Activated CD4-positive, alpha-beta T cell treated with anti-CD3 and anti-CD28 coated beads for 36 hours (primary cell): ENCODE measurements around the gene MBNL2. TPM values are rescaled to one million over a fixed set of nuclear protein-coding genes. Genes with fewer than 3 reads are reported as not detected.

Experiments
- ATAC-seq: fragments of 200-7000 bp; cut with Tn5 transposase; one replicate; pipeline ENCODE4 v1.10.0; 2021; ENCODE audit warnings: mild to moderate bottlenecking, moderate library complexity
- CTCF ChIA-PET: fragments of 350-600 bp; sonication (Branson Sonifier 250); formaldehyde crosslinking; loops from one replicate; lab custom pipeline; 2021; ENCODE audit warnings: antibody characterized with exemption; lab: Charles Lee
- POLR2A ChIA-PET: fragments of 350-600 bp; sonication (Branson Sonifier 250); formaldehyde crosslinking; loops from one replicate; lab custom pipeline; 2021; ENCODE audit warnings: antibody characterized with exemption, inconsistent platforms; lab: Charles Lee
- DNase-seq: peaks from one replicate; pipeline ENCODE4 v3.0.0-alpha.2; 2020
- H3K27ac Mint-ChIP-seq: one replicate; pipeline ENCODE4 v1.8.0; 2021; ENCODE audit warnings: mixed read lengths
- H3K27me3 Mint-ChIP-seq: one replicate; pipeline ENCODE4 v1.8.0; 2021; ENCODE audit warnings: mixed read lengths
- H3K36me3 Mint-ChIP-seq: one replicate; pipeline ENCODE4 v1.8.0; 2021; ENCODE audit warnings: low read depth, mixed read lengths
- H3K4me1 Mint-ChIP-seq: one replicate; pipeline ENCODE4 v1.8.0; 2021; ENCODE audit warnings: mixed read lengths
- H3K4me3 Mint-ChIP-seq: one replicate; pipeline ENCODE4 v1.8.0; 2021; ENCODE audit warnings: mild to moderate bottlenecking, moderate library complexity, mixed read lengths
- H3K9me3 Mint-ChIP-seq: one replicate; pipeline ENCODE4 v1.8.0; 2021; ENCODE audit warnings: low read depth, mixed read lengths
- intact Hi-C, 2 experiments: fragments of 100-400 bp; cut with DNase I in 1 of 2; cut with micrococcal nuclease in 1 of 2; formaldehyde crosslinking; loops; one replicate each; pipeline versions ENCODE4 v1.14.2 to v1.15.1; 2022 to 2024; cut with DNase I, micrococcal nuclease
- total RNA-seq, 2 experiments: library from RNA; stranded (reverse); gene quantifications; one replicate each; pipeline ENCODE4 v1.2.3, GENCODE V29; 2021

The MBNL2 gene
- total RNA-seq, 2 experiments from 2014 or later, result 16.7 to 24.5 TPM

- intact Hi-C loops, result no loop called here
- H3K9me3 Mint-ChIP-seq, result no peaks in the 10 kb centered on the region
Observed at GRCh38 chr13:97387485-97387839, 165.3 kb downstream of the MBNL2 start.

GRCh38 chr13:97387890-97388289, 165.8 kb downstream of the MBNL2 start:
- H3K27ac Mint-ChIP-seq, result no peak overlapping the region
- POLR2A ChIA-PET, result no interaction called here
- intact Hi-C loops, result no loop called here
- H3K27me3 Mint-ChIP-seq, result no peaks in the 10 kb centered on the region
- no peak overlapping the region for H3K4me3 Mint-ChIP-seq
- ATAC-seq (no peak), DNase-seq (no peak)
- H3K9me3 Mint-ChIP-seq, result no peaks in the 10 kb centered on the region
- H3K4me1 Mint-ChIP-seq, result peaks cover 17% of the 10 kb centered on the region
- H3K36me3 Mint-ChIP-seq, result peaks cover 3% of the 10 kb centered on the region
- CTCF ChIA-PET, result interaction anchor here (0.7 kb wide), 1 partner anchor 938 kb away, joined by 3 read pairs; no protein-coding TSS in a partner anchor

More at GRCh38 chr13:97387485-97387839, 165.3 kb downstream of the MBNL2 start:
- H3K4me3 Mint-ChIP-seq, result no peak overlapping the region
- no peak for DNase-seq
- H3K27ac Mint-ChIP-seq, result no peak overlapping the region
- no peak for ATAC-seq
- POLR2A ChIA-PET, result no interaction called here
- H3K4me1 Mint-ChIP-seq, result peaks cover 17% of the 10 kb centered on the region
- CTCF ChIA-PET, result interaction anchor here (0.7 kb wide), 1 partner anchor 938 kb away, joined by 3 read pairs; no protein-coding TSS in a partner anchor
- no peaks in the 10 kb centered on the region for H3K27me3 Mint-ChIP-seq
- peaks cover 6% of the 10 kb centered on the region for H3K36me3 Mint-ChIP-seq

- ChIA-PET POLR2A (no interaction called here), CTCF (no interaction called here)
- Mint-ChIP-seq H3K4me3 (no peak overlapping the region), H3K27ac (no peak overlapping the region), H3K4me1 (peaks cover 17% of the 10 kb centered on the region), H3K27me3 (no peaks in the 10 kb centered on the region), H3K36me3 (peaks cover 3% of the 10 kb centered on the region), H3K9me3 (no peaks in the 10 kb centered on the region)
- no peak for ATAC-seq
- no peak for DNase-seq
- intact Hi-C loops, result no loop called here
Observed at GRCh38 chr13:97388373-97388772, 166.2 kb downstream of the MBNL2 start.

- Mint-ChIP-seq H3K27ac (no peak overlapping the region), H3K9me3 (no peaks in the 10 kb centered on the region), H3K27me3 (no peaks in the 10 kb centered on the region), H3K4me1 (peaks cover 13% of the 10 kb centered on the region), H3K4me3 (no peak overlapping the region), H3K36me3 (peaks cover 3% of the 10 kb centered on the region)
- ChIA-PET POLR2A (no interaction called here), CTCF (interaction anchor here (0.6 to 1.8 kb wide), 2 partner anchors 31 to 68 kb away, joined by 3 to 5 read pairs; no protein-coding TSS in a partner anchor)
- intact Hi-C loops, result no loop called here
- ATAC-seq (no peak), DNase-seq (no peak)
Observed at GRCh38 chr13:97390941-97391600, 168.9 kb downstream of the MBNL2 start.

- CTCF ChIA-PET, result interaction anchor here (1.8 kb wide), 1 partner anchor 32 kb away, joined by 5 read pairs; no protein-coding TSS in a partner anchor
- Mint-ChIP-seq H3K36me3 (peaks cover 3% of the 10 kb centered on the region), H3K27me3 (no peaks in the 10 kb centered on the region), H3K27ac (no peak overlapping the region), H3K4me3 (no peak overlapping the region), H3K9me3 (no peaks in the 10 kb centered on the region), H3K4me1 (peaks cover 6% of the 10 kb centered on the region)
- ATAC-seq (no peak), DNase-seq (no peak)
- intact Hi-C loops, result no loop called here
- POLR2A ChIA-PET, result no interaction called here
Observed at GRCh38 chr13:97392020-97392419, 169.9 kb downstream of the MBNL2 start.

- H3K27me3 Mint-ChIP-seq, result no peaks in the 10 kb centered on the region
- ChIA-PET CTCF (no interaction called here), POLR2A (no interaction called here)
- H3K36me3 Mint-ChIP-seq, result peaks cover 3% of the 10 kb centered on the region
- DNase-seq (no peak), ATAC-seq (no peak)
- no peaks in the 10 kb centered on the region for H3K9me3 Mint-ChIP-seq
- intact Hi-C loops, result no loop called here
- H3K27ac Mint-ChIP-seq, result no peak overlapping the region
- H3K4me1 Mint-ChIP-seq, result no peaks in the 10 kb centered on the region
- no peak overlapping the region for H3K4me3 Mint-ChIP-seq
Observed at GRCh38 chr13:97394542-97394941, 172.4 kb downstream of the MBNL2 start.

- H3K4me3 Mint-ChIP-seq, result no peak overlapping the region
- no peak overlapping the region for H3K27ac Mint-ChIP-seq
- intact Hi-C loops, result no loop called here
- ChIA-PET POLR2A (no interaction called here), CTCF (interaction anchor here (1.3 to 1.4 kb wide), 2 partner anchors 9 to 12 kb away, joined by 3 to 4 read pairs; no protein-coding TSS in a partner anchor)
- DNase-seq (no peak), ATAC-seq (no peak)
- H3K27me3 Mint-ChIP-seq, result no peaks in the 10 kb centered on the region
- no peaks in the 10 kb centered on the region for H3K4me1 Mint-ChIP-seq
- H3K36me3 Mint-ChIP-seq, result peaks cover 3% of the 10 kb centered on the region
- H3K9me3 Mint-ChIP-seq, result no peaks in the 10 kb centered on the region
Observed at GRCh38 chr13:97395447-97396136, 173.5 kb downstream of the MBNL2 start.

DNA sequence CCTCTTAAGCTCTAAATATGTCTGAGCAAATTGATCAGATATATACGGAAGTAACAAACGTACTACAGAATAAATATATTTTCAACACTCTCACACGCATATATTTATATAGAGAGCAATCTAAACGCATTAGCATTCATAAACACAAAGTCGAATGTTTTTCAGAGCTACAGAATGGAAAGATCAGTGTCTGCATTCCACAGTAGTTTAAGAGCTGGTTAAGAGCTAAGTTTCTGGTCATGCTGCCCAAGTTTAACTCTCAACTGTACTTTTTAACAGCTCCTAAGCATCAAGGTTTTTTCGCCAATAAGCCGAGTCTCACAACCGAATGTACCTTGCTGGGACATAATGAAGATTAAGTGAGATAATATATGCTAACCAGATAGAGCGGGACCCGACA, 175.1 kb downstream of the MBNL2 start:
- Mint-ChIP-seq H3K27ac (no peak overlapping the region), H3K9me3 (peaks cover 7% of the 10 kb centered on the region), H3K4me3 (no peak overlapping the region), H3K27me3 (peaks cover 3% of the 10 kb centered on the region), H3K4me1 (no peaks in the 10 kb centered on the region), H3K36me3 (no peaks in the 10 kb centered on the region)
- ATAC-seq, result no peak
- CTCF ChIA-PET, result interaction anchor here (0.6 kb wide), 1 partner anchor 286 kb away, joined by 3 read pairs; no protein-coding TSS in a partner anchor
- intact Hi-C loops, result no loop called here
- no peak for DNase-seq
- POLR2A ChIA-PET, result no interaction called here

DNA sequence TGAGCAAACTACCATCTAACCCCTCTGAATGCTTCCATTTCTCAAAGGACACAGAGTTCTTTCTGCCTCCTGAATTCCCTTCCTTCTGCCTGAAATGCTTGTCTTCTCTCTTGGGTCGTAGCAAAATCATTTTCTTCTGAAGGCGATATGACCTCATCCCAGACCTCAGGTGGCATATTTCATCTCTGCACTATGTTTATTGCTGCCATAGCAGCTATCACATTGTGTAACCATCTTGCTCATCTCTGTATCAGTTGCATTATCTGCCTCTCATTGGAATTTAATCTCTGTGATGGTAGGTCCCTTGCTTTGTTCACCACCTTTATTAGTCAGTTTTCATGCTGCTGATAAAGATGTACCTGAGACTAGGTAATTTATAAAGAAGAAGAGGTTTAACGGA, 179.3 kb downstream of the MBNL2 start:
- no peak overlapping the region for H3K27ac Mint-ChIP-seq
- no peak overlapping the region for H3K4me3 Mint-ChIP-seq
- ATAC-seq (no peak), DNase-seq (no peak)
- H3K9me3 Mint-ChIP-seq, result peaks cover 7% of the 10 kb centered on the region
- no peaks in the 10 kb centered on the region for H3K36me3 Mint-ChIP-seq
- intact Hi-C loops, result no loop called here
- ChIA-PET CTCF (interaction anchor here (0.6 kb wide), 1 partner anchor 1053 kb away, joined by 3 read pairs; no protein-coding TSS in a partner anchor), POLR2A (no interaction called here)
- H3K27me3 Mint-ChIP-seq, result peaks cover 6% of the 10 kb centered on the region
- H3K4me1 Mint-ChIP-seq, result no peaks in the 10 kb centered on the region

- H3K27me3 Mint-ChIP-seq, result peaks cover 10% of the 10 kb centered on the region
- no peak for ATAC-seq
- no peak overlapping the region for H3K27ac Mint-ChIP-seq
- no peak for DNase-seq
- no peaks in the 10 kb centered on the region for H3K4me1 Mint-ChIP-seq
- intact Hi-C loops, result no loop called here
- no peaks in the 10 kb centered on the region for H3K36me3 Mint-ChIP-seq
- CTCF ChIA-PET, result interaction anchor here (0.8 to 1.3 kb wide), 3 partner anchors 8 to 130 kb away, joined by 3 to 4 read pairs (median 3); no protein-coding TSS in a partner anchor
- POLR2A ChIA-PET, result no interaction called here
- H3K4me3 Mint-ChIP-seq, result no peak overlapping the region
- H3K9me3 Mint-ChIP-seq, result peaks cover 7% of the 10 kb centered on the region
Observed at GRCh38 chr13:97403893-97404750, 182.0 kb downstream of the MBNL2 start.

DNA sequence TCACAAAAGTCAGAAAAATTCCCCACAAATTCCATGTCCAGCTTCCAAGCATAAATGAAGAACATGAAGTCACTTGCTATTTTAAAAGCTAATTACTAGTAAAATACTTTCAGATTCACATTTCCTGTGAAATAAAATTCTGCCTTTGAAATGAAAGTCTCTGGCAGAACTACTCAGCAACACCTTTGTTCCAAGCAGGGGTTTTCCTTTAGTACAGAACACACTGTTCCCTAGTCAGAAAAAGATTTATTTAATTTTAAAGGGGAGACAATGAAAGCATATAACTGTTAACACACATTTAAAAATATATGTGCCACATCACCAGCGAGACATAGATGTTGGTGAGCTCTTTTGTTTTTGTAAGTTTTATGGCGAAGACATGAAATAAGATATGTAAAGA, 185.4 kb downstream of the MBNL2 start:
- Mint-ChIP-seq H3K27ac (no peak overlapping the region), H3K36me3 (no peaks in the 10 kb centered on the region), H3K4me1 (no peaks in the 10 kb centered on the region), H3K4me3 (no peak overlapping the region), H3K27me3 (peaks cover 6% of the 10 kb centered on the region), H3K9me3 (no peaks in the 10 kb centered on the region)
- ATAC-seq (no peak), DNase-seq (no peak)
- intact Hi-C loops, result no loop called here
- ChIA-PET CTCF (interaction anchor here (0.7 to 0.8 kb wide), 2 partner anchors 12 to 52 kb away, joined by 3 read pairs; no protein-coding TSS in a partner anchor), POLR2A (no interaction called here)
